ENCODE measurements around the gene KIAA1671. TPM values are rescaled to one million over a fixed set of nuclear protein-coding genes. Genes with fewer than 3 reads are reported as not detected.

The KIAA1671 gene
- total RNA-seq, 1 donor from 2014 or later = 40.7 TPM

GRCh38 chr22:25083807-25084200 is 131.3 kb downstream of the KIAA1671 start:
- Histone ChIP-seq H3K4me3 (no peak overlapping the region), H3K36me3 (no peaks in the 10 kb centered on the region), H3K4me1 (peaks cover 15% of the 10 kb centered on the region), H3K27ac (no peak overlapping the region), H3K27me3 (ENCODE audit: low read depth) (no peaks in the 10 kb centered on the region), H3K9me3 (no peaks in the 10 kb centered on the region)
- ATAC-seq = no peak
- TF ChIP-seq, protein P1, sequence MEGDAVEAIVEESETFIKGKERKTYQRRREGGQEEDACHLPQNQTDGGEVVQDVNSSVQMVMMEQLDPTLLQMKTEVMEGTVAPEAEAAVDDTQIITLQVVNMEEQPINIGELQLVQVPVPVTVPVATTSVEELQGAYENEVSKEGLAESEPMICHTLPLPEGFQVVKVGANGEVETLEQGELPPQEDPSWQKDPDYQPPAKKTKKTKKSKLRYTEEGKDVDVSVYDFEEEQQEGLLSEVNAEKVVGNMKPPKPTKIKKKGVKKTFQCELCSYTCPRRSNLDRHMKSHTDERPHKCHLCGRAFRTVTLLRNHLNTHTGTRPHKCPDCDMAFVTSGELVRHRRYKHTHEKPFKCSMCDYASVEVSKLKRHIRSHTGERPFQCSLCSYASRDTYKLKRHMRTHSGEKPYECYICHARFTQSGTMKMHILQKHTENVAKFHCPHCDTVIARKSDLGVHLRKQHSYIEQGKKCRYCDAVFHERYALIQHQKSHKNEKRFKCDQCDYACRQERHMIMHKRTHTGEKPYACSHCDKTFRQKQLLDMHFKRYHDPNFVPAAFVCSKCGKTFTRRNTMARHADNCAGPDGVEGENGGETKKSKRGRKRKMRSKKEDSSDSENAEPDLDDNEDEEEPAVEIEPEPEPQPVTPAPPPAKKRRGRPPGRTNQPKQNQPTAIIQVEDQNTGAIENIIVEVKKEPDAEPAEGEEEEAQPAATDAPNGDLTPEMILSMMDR (IDR thresholded peaks at IDR 0.05) = no peak
- intact Hi-C loops (cut with DNase I) = no loop called here
- DNase-seq = no peak

GRCh38 chr22:25084405-25085107 is 132.0 kb downstream of the KIAA1671 start:
- Histone ChIP-seq H3K4me1 (peaks cover 15% of the 10 kb centered on the region), H3K27ac (no peak overlapping the region), H3K9me3 (no peaks in the 10 kb centered on the region), H3K36me3 (no peaks in the 10 kb centered on the region), H3K4me3 (no peak overlapping the region), H3K27me3 (ENCODE audit: low read depth) (no peaks in the 10 kb centered on the region)
- intact Hi-C loops (cut with DNase I) = no loop called here
- DNase-seq = no peak
- no peak for ATAC-seq
- TF ChIP-seq, protein P1 (IDR thresholded peaks at IDR 0.05) = no peak

GRCh38 chr22:25085156-25085555 is 132.6 kb downstream of the KIAA1671 start:
- Histone ChIP-seq H3K27me3 (ENCODE audit: low read depth) (no peaks in the 10 kb centered on the region), H3K27ac (no peak overlapping the region), H3K4me3 (no peak overlapping the region), H3K36me3 (no peaks in the 10 kb centered on the region), H3K4me1 (peaks cover 15% of the 10 kb centered on the region), H3K9me3 (no peaks in the 10 kb centered on the region)
- DNase-seq = no peak
- ATAC-seq = no peak
- TF ChIP-seq, protein P1 (IDR thresholded peaks at IDR 0.05) = no peak
- intact Hi-C loops (cut with DNase I) = no loop called here

- Histone ChIP-seq H3K27ac (no peak overlapping the region), H3K36me3 (no peaks in the 10 kb centered on the region), H3K9me3 (no peaks in the 10 kb centered on the region), H3K4me1 (peaks cover 15% of the 10 kb centered on the region), H3K27me3 (ENCODE audit: low read depth) (no peaks in the 10 kb centered on the region), H3K4me3 (no peak overlapping the region)
- TF ChIP-seq, protein P1 (IDR thresholded peaks at IDR 0.05) = no peak
- DNase-seq = no peak
- ATAC-seq = peak in 1 of 2 donors; percentile 33
- intact Hi-C loops (cut with DNase I) = no loop called here
These were observed 133.7 kb downstream of the KIAA1671 start for GRCh38 chr22:25085930-25086901.

- ATAC-seq (no peak), DNase-seq (no peak)
- Histone ChIP-seq H3K27ac (no peak overlapping the region), H3K27me3 (ENCODE audit: low read depth) (no peaks in the 10 kb centered on the region), H3K4me3 (no peak overlapping the region), H3K4me1 (peaks cover 9% of the 10 kb centered on the region), H3K9me3 (no peaks in the 10 kb centered on the region), H3K36me3 (no peaks in the 10 kb centered on the region)
- TF ChIP-seq, protein P1 (IDR thresholded peaks at IDR 0.05) = no peak
- intact Hi-C loops (cut with DNase I) = no loop called here
These were observed 134.4 kb downstream of the KIAA1671 start for GRCh38 chr22:25086902-25087282.

All from lower lobe of right lung (tissue), 2 donors.